Astrocyte of the cerebellum (primary cell): ENCODE measurements around the gene RPS6KA5.

Experiments used
- DNase-seq: peaks from one replicate; pipeline ENCODE4 v3.0.0-alpha.2; 2011; ENCODE audit warnings: low read depth
- H3K4me3 ChIP-seq: 2 replicates; pipeline ENCODE4 v1.5.1; 2011; ENCODE audit warnings: mild to moderate bottlenecking, low read depth, low read length, moderate library complexity
- in situ Hi-C: cut with HindIII; loops from 2 replicates; pipeline ENCODE4 v1.10.0; 2017; ENCODE audit warnings: low sequenced_read_pairs
- TF ChIP-seq, protein P1 (sequence below): IDR thresholded peaks from 2 replicates; pipeline ENCODE4 v1.5.1; 2012; ENCODE audit warnings: low read length, low read depth, moderate library complexity, mild to moderate bottlenecking; ENCODE audit errors: missing control alignments

The RPS6KA5 gene

DNA sequence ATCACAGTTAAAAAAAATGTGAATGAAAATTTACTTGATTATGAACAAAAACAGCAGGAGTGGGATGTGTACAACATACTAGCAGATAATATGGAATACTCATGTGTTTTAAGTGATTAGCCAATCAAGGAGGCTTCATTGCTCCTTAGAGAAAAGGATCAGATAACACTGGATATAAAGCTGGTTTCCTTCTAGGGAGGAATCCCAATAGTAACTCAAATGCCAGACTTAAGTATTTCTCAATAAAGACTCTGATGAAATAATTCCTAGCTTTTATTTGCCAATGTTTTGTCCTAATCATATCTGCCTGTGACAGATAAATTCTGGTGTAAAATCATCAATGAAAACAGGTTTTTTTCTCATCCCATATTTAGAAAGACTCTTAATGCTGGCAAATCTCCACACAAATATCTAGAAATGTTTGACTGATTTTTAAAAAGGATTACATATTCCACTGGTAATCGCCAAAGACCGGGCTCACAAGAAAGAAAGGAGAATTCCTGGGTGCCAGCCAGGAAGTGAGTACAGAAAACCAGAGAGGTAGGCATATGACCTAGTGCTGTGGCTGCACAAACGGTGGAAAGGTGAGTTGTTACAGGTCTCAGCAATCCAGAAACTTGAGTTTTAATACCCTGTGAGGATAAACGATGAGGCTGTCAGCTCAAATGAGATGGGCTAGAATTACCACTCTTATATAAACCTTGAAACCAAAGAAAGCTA, 135.7 kb downstream of the RPS6KA5 start:
- TF ChIP-seq, protein P1, sequence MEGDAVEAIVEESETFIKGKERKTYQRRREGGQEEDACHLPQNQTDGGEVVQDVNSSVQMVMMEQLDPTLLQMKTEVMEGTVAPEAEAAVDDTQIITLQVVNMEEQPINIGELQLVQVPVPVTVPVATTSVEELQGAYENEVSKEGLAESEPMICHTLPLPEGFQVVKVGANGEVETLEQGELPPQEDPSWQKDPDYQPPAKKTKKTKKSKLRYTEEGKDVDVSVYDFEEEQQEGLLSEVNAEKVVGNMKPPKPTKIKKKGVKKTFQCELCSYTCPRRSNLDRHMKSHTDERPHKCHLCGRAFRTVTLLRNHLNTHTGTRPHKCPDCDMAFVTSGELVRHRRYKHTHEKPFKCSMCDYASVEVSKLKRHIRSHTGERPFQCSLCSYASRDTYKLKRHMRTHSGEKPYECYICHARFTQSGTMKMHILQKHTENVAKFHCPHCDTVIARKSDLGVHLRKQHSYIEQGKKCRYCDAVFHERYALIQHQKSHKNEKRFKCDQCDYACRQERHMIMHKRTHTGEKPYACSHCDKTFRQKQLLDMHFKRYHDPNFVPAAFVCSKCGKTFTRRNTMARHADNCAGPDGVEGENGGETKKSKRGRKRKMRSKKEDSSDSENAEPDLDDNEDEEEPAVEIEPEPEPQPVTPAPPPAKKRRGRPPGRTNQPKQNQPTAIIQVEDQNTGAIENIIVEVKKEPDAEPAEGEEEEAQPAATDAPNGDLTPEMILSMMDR, result no peak
- no peak for DNase-seq
- in situ Hi-C loops, result no loop called here
- no peak overlapping the region for H3K4me3 ChIP-seq

DNA sequence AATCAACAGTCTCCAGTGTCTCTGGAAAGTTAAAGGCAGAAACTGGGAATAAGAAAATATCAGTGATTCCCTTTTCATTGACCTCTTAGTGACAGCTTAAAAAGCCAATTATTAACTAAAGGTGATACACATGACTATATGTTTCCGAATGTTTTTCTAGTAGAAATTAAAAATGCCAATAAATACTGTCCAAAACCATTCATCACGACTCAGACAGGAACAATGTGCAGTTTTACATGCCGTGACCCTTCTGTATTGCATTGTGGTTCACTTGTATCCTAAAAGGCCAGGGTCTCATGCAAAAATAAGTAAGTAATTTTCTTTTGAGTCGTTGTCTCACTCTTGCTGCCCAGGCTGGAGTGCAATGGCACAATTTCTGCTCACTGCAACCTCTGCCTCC, 138.3 kb downstream of the RPS6KA5 start:
- in situ Hi-C loops, result no loop called here
- TF ChIP-seq, protein P1, result no peak
- no peak for DNase-seq

DNA sequence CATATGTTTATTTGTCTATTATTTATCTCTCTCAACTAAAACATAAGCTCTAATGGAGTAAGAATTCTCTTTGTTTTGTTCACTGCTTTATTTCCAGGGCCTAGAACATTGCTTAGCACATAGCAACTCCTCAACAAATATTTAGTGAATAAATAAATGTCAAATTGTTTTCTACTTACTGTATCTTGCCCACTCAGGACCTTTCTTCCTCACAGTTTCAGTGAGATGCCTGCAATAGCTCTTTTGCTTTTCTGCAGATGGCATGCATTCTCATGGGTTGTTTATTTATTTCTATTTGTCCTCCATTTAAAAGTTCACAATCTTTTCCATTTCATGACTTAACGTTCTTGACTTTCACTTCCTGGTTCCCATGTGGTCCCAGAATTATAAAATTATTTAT, 149.3 kb downstream of the RPS6KA5 start:
- no peak for DNase-seq
- H3K4me3 ChIP-seq, result no peak overlapping the region
- in situ Hi-C loops, result no loop called here
- TF ChIP-seq, protein P1, result no peak

More for the DNA sequence above, 138.3 kb downstream of the RPS6KA5 start:
- no peak overlapping the region for H3K4me3 ChIP-seq

DNA sequence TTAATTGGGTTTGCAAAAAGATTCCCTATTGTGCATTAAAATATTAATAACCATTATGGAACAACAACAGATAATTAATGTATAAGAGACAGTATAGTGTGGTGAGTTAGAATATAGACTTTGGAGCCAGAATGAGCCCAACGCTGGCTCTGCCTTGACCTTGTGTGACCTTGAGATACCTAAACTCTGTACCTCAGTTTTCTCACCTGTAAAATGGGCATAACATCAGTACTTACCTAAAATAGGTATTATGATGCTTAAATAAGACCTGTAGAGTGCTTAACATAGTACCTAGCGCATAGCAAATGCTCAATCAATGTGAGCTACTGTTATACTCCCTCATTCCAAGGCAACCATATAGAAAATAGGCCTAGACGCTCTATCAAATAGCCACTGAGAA, 153.3 kb downstream of the RPS6KA5 start:
- in situ Hi-C loops, result loop anchor here (5.0 kb wide), 2 partner anchors 260 to 380 kb away; no protein-coding TSS in a partner anchor
- no peak overlapping the region for H3K4me3 ChIP-seq
- TF ChIP-seq, protein P1, result no peak
- no peak for DNase-seq

DNA sequence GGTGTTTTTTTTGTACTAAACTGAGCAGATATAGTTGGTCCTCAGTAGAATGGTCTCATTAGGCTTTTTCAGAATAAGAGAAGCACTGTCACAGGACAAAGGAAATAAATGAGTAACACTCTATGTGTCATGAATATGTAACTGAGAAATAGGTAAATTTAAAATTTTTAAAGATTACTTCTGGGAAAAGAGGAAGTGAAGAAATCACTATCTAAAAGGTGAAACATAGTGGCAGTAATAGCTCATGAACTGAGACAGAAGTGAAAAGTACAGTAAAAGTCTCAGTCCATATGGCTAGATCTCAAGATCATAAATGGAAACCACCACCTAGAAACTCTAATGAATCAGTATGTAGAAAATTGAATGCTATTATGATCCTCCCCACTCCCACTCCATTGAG, 154.9 kb downstream of the RPS6KA5 start:
- no peak overlapping the region for H3K4me3 ChIP-seq
- TF ChIP-seq, protein P1, result no peak
- no peak for DNase-seq
- in situ Hi-C loops, result loop anchor here (5.0 kb wide), 2 partner anchors 262 to 382 kb away; no protein-coding TSS in a partner anchor

DNA sequence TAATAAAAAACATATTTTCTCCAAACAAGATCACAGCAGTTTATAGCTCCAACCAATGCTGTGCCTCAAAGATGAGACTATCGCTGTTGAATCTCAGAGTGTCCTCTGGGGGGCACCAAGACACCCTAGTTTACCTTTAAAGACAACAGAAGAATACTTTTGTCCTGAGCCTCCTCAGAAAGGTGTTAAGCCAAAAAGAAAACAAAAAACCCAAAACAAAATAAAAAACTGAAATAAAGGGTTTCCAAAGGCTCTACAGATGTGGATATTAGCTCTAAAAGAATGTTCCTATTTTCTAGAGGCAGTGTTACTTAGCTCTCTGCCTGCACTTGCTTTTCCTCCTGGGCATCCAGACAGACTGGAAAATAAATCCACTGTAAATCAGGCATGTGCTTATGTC, 157.3 kb downstream of the RPS6KA5 start:
- DNase-seq, result peak; percentile 36
- in situ Hi-C loops, result no loop called here
- H3K4me3 ChIP-seq, result no peak overlapping the region
- TF ChIP-seq, protein P1, result peak; percentile 75
